ENCODE data around the gene TMEM250. TPM values are rescaled to one million over a fixed set of nuclear protein-coding genes. Genes with fewer than 3 reads are reported as not detected.

Gene TMEM250
- total RNA-seq, 1 experiment from 2014 or later = 37.5 TPM

GRCh38 chr9:136148766-136149165 lies 30.1 kb upstream of the TMEM250 start:
- no TSS peak for BruUV-seq (replicated peaks)
- DNase-seq (ENCODE audit: low read depth, low spot score) (no peak), ATAC-seq (no peak)
- no peaks in the 10 kb centered on the region; a peak in 1 of 4 replicates for H3K4me1 ChIP-seq (ENCODE audit: control insufficient read depth in 1 of 2, insufficient read depth in 2 of 2, low read length in 2 of 2)
- RAD21 ChIA-PET (ENCODE audit: low non-redundant PET in 1 of 2, low total read pairs in 2 of 2, uncharacterized antibody in 2 of 2, unreplicated experiment in 2 of 2) = no interaction called here
- TF ChIP-seq POLR2A (IDR thresholded peaks at IDR 0.05; ENCODE audit: borderline replicate concordance, extremely low read depth, insufficient read depth, insufficient read length) (no peak), FOSL1 (IDR thresholded peaks at IDR 0.05; ENCODE audit: low read depth) (no peak)
- no peak overlapping the region for H2AFZ ChIP-seq (ENCODE audit: low read depth, low read length, poor library complexity, severe bottlenecking)
- no peak overlapping the region for H3K27ac ChIP-seq (ENCODE audit: low read depth, low read length)
- H3K79me2 ChIP-seq (ENCODE audit: insufficient read depth, low read length) = no peaks in the 10 kb centered on the region
- POLR2A ChIA-PET = no interaction called here
- no peak overlapping the region for H3K4me3 ChIP-seq (replicated peaks in 1 of 2; ENCODE audit: low read depth in 1 of 2, low read length in 2 of 2)
- CTCF ChIA-PET = no interaction called here
- no peaks in the 10 kb centered on the region for H3K36me3 ChIP-seq (ENCODE audit: control insufficient read depth in 1 of 2, insufficient read depth in 2 of 2, low read length in 2 of 2)
- H3K9ac ChIP-seq (ENCODE audit: low read length) = no peak overlapping the region
- no peaks in the 10 kb centered on the region for H3K27me3 ChIP-seq (ENCODE audit: insufficient read depth, low read length)
- no peak overlapping the region for H3K4me2 ChIP-seq (ENCODE audit: low read length)
- intact Hi-C loops (cut with micrococcal nuclease) = no loop called here
- no peaks in the 10 kb centered on the region for H4K20me1 ChIP-seq (ENCODE audit: insufficient read depth)
- no peaks in the 10 kb centered on the region for H3K9me3 ChIP-seq (ENCODE audit: control insufficient read depth in 1 of 2, insufficient read depth in 1 of 2, low read depth in 1 of 2, low read length in 2 of 2)
- H3K9me2 ChIP-seq (ENCODE audit: insufficient read depth) = no peaks in the 10 kb centered on the region

- Histone ChIP-seq H3K4me2 (ENCODE audit: low read length) (no peak overlapping the region), H3K4me3 (replicated peaks in 1 of 2; ENCODE audit: low read depth in 1 of 2, low read length in 2 of 2) (no peak overlapping the region), H2AFZ (ENCODE audit: low read depth, low read length, poor library complexity, severe bottlenecking) (no peak overlapping the region), H3K9me2 (ENCODE audit: insufficient read depth) (no peaks in the 10 kb centered on the region), H3K4me1 (ENCODE audit: control insufficient read depth in 1 of 2, insufficient read depth in 2 of 2, low read length in 2 of 2) (no peaks in the 10 kb centered on the region), H3K79me2 (ENCODE audit: insufficient read depth, low read length) (no peaks in the 10 kb centered on the region), H4K20me1 (ENCODE audit: insufficient read depth) (no peaks in the 10 kb centered on the region), H3K27me3 (ENCODE audit: insufficient read depth, low read length) (no peaks in the 10 kb centered on the region), H3K9ac (ENCODE audit: low read length) (no peak overlapping the region), H3K27ac (ENCODE audit: low read depth, low read length) (no peak overlapping the region), H3K36me3 (ENCODE audit: control insufficient read depth in 1 of 2, insufficient read depth in 2 of 2, low read length in 2 of 2) (no peaks in the 10 kb centered on the region), H3K9me3 (ENCODE audit: control insufficient read depth in 1 of 2, insufficient read depth in 1 of 2, low read depth in 1 of 2, low read length in 2 of 2) (no peaks in the 10 kb centered on the region)
- no TSS peak for BruUV-seq (replicated peaks)
- intact Hi-C loops (cut with micrococcal nuclease) = no loop called here
- ChIA-PET CTCF (interaction anchor here (1.0 kb wide), 1 partner anchor 10 kb away, joined by 3 read pairs; no protein-coding TSS in a partner anchor), POLR2A (no interaction called here), RAD21 (ENCODE audit: low non-redundant PET in 1 of 2, low total read pairs in 2 of 2, uncharacterized antibody in 2 of 2, unreplicated experiment in 2 of 2) (no interaction called here)
- ATAC-seq (no peak), DNase-seq (ENCODE audit: low read depth, low spot score) (no peak)
- TF ChIP-seq CTCF (IDR thresholded peaks at IDR 0.05 in 2 of 3, conservative IDR thresholded peaks at IDR 0.05 in 1 of 3; ENCODE audit: borderline replicate concordance in 1 of 3, insufficient read depth in 1 of 3, low read depth in 2 of 3, low read length in 2 of 3) = no peak
- no peak for TF ChIP-seq SIN3A (IDR thresholded peaks at IDR 0.05; ENCODE audit: low read depth)
- no peak for TF ChIP-seq RAD21 (IDR thresholded peaks at IDR 0.05; ENCODE audit: low read depth)
- no peak for TF ChIP-seq REST (IDR thresholded peaks at IDR 0.05; ENCODE audit: low read depth)
- no peak for TF ChIP-seq SRF (IDR thresholded peaks at IDR 0.05; ENCODE audit: low read depth)
- TF ChIP-seq YY1 (IDR thresholded peaks at IDR 0.05; ENCODE audit: extremely low read depth, insufficient replicate concordance, low read depth, low read length) = no peak
- TF ChIP-seq JUND (IDR thresholded peaks at IDR 0.05) = no peak
- TF ChIP-seq SP1 (IDR thresholded peaks at IDR 0.05; ENCODE audit: low read depth) = no peak
- no peak for TF ChIP-seq CBX3 (IDR thresholded peaks at IDR 0.05; ENCODE audit: low read depth)
- TF ChIP-seq TCF7L2 (IDR thresholded peaks at IDR 0.05; ENCODE audit: borderline replicate concordance, extremely low read depth, insufficient read depth, insufficient read length) = no peak
- no peak for TF ChIP-seq POLR2AphosphoS5 (IDR thresholded peaks at IDR 0.05; ENCODE audit: low read depth, low read length)
- no peak for TF ChIP-seq MAX (IDR thresholded peaks at IDR 0.05)
- TF ChIP-seq EGR1 (IDR thresholded peaks at IDR 0.05; ENCODE audit: low read depth) = no peak
- TF ChIP-seq CEBPB (IDR thresholded peaks at IDR 0.05; ENCODE audit: low read depth) = no peak
Observed at GRCh38 chr9:136147890-136148714, 29.4 kb upstream of the TMEM250 start.
